Vagina (tissue), 2 donors: Measurements from ENCODE around the gene EML6. TPM values are rescaled to one million over a fixed set of nuclear protein-coding genes. Genes with fewer than 3 reads are reported as not detected.

Source experiments
- DNase-seq, 2 donors: peaks; one replicate each; pipeline ENCODE4 v3.0.0-alpha.2; 2017; ENCODE audit errors: extremely low spot score in 2 of 2
- H3K27ac ChIP-seq: fragments of 200-600 bp; sonication (generic); one replicate; pipeline ENCODE4 v1.5.1; 2019
- H3K27me3 ChIP-seq: fragments of 200-600 bp; sonication (generic); one replicate; pipeline ENCODE4 v1.5.1; 2019
- H3K36me3 ChIP-seq, 2 donors: fragments of 200-600 bp; sonication (generic); one replicate each; pipeline ENCODE4 v1.5.1; 2017 to 2019
- H3K4me1 ChIP-seq: fragments of 200-600 bp; sonication (generic); one replicate; pipeline ENCODE4 v1.5.1; 2019
- H3K4me3 ChIP-seq, 2 donors: fragments of 200-600 bp; sonication (generic); 1 replicate in 1 of 2; 2 replicates in 1 of 2; pipeline ENCODE4 v1.5.1; 2016 to 2019
- H3K9me3 ChIP-seq: fragments of 200-600 bp; sonication (generic); one replicate; pipeline ENCODE4 v1.5.1; 2019
- POLR2A ChIP-seq, 2 donors: fragments of 450-650 bp; IDR thresholded peaks; one replicate each; pipeline ENCODE4 v1.6.1; 2017; ENCODE audit warnings: antibody characterized with exemption in 2 of 2, mild to moderate bottlenecking in 2 of 2, moderate library complexity in 2 of 2
- POLR2AphosphoS5 ChIP-seq, 2 donors: sonication (generic); formaldehyde crosslinking; IDR thresholded peaks; one replicate each; pipeline ENCODE4 v1.9.0; 2017; ENCODE audit warnings: antibody characterized with exemption in 2 of 2, mild to moderate bottlenecking in 2 of 2, low read depth in 1 of 2; ENCODE audit not compliant: insufficient read depth in 1 of 2
- intact Hi-C: fragments of 100-400 bp; cut with DNase I; formaldehyde crosslinking; loops from one replicate; pipeline ENCODE4 v1.15.1; 2023
- total RNA-seq: library from RNA; depleted of rRNA; stranded (reverse); fragments of >200 nt; gene quantifications from one replicate; pipeline ENCODE4 v1.2.3, GENCODE V29; 2016
- TF ChIP-seq, protein P1 (sequence below), 3 experiments: fragments of 450-650 bp in 2 of 3; fragments of 200-600 bp in 1 of 3; sonication (generic) in 1 of 3; IDR thresholded peaks; one replicate each; pipeline ENCODE4 v1.5.1; 2017 to 2019; ENCODE audit warnings: antibody characterized with exemption in 3 of 3, mild to moderate bottlenecking in 2 of 3, moderate library complexity in 2 of 3

Gene EML6
- total RNA-seq, 1 donor from 2014 or later = 1.7 TPM

DNA sequence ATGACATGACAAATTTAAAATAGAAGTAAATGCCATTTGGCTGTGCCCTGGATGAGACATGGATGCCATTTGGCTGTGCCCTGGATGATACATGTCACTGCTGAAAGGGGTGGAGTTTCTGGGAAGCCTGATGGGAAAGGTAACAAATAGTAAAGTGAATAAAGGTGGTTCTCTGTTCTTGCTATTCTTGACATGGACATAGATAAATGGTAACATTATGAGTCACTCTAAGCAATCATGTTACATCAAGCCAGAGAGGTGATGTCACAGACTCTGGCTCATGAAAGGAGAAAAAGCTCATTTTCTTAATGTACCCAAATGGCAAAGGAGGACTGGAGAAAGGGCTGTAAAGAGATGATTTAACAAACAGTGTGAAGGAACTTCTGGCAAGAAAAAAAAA, 86.4 kb downstream of the EML6 start:
- Histone ChIP-seq H3K9me3 (no peaks in the 10 kb centered on the region), H3K27me3 (no peaks in the 10 kb centered on the region), H3K4me1 (no peaks in the 10 kb centered on the region), H3K4me3 (no peak overlapping the region), H3K36me3 (no peaks in the 10 kb centered on the region), H3K27ac (no peak overlapping the region)
- intact Hi-C loops = loop anchor here (5.0 kb wide), 1 partner anchor 1772 kb away; no protein-coding TSS in a partner anchor
- DNase-seq = no peak
- TF ChIP-seq POLR2AphosphoS5 (IDR thresholded peaks at IDR 0.05; ENCODE audit: insufficient read depth in 1 of 2, low read depth in 1 of 2) = peak in 1 of 2 donors; percentile 66
- TF ChIP-seq, protein P1, sequence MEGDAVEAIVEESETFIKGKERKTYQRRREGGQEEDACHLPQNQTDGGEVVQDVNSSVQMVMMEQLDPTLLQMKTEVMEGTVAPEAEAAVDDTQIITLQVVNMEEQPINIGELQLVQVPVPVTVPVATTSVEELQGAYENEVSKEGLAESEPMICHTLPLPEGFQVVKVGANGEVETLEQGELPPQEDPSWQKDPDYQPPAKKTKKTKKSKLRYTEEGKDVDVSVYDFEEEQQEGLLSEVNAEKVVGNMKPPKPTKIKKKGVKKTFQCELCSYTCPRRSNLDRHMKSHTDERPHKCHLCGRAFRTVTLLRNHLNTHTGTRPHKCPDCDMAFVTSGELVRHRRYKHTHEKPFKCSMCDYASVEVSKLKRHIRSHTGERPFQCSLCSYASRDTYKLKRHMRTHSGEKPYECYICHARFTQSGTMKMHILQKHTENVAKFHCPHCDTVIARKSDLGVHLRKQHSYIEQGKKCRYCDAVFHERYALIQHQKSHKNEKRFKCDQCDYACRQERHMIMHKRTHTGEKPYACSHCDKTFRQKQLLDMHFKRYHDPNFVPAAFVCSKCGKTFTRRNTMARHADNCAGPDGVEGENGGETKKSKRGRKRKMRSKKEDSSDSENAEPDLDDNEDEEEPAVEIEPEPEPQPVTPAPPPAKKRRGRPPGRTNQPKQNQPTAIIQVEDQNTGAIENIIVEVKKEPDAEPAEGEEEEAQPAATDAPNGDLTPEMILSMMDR (IDR thresholded peaks at IDR 0.05) = no peak

DNA sequence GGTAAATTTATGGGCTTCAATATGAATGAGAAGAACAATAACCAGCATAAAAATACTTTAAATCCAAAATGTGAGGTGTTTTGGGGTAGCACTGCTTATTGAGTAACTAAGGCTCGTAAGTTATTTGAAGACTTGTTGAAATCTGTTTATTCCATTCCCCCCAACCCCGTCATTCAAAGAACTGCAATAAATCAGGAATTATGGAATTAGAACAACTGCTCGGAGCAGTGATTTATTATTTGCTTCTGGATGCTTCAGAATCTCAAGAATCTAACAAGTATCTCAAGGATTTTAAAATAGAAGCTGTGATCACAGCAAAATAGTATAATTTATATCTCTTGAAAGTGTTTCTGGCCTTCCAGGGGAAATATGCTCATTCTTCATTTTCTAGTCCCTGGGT, 86.8 kb downstream of the EML6 start:
- Histone ChIP-seq H3K9me3 (no peaks in the 10 kb centered on the region), H3K27ac (no peak overlapping the region), H3K36me3 (no peaks in the 10 kb centered on the region), H3K4me1 (no peaks in the 10 kb centered on the region), H3K27me3 (no peaks in the 10 kb centered on the region), H3K4me3 (no peak overlapping the region)
- intact Hi-C loops = loop anchor here (5.0 kb wide), 1 partner anchor 1772 kb away; no protein-coding TSS in a partner anchor
- no peak for DNase-seq
- TF ChIP-seq POLR2AphosphoS5 (IDR thresholded peaks at IDR 0.05; ENCODE audit: insufficient read depth in 1 of 2, low read depth in 1 of 2) (no peak), POLR2A (IDR thresholded peaks at IDR 0.05) (no peak)
- TF ChIP-seq, protein P1 (IDR thresholded peaks at IDR 0.05) = no peak

DNA sequence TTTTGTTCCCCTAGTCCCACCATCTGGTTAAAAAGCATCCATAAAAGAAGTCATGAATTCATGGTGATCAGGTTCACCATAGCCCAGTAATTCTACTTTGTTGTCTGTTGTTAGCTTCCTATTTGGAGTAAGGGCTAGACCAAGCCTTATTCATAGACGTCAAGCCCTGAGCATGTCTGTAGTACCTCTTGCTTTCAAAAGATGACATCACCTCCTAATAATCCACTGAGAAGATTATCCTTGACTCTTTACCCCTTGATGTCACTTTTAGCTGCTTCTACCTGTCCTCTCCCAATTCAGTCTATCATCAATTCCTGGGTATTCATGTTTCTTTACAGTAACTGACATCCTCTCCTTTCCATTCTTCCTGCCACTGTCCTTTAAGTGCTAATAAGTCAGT, 90.1 kb downstream of the EML6 start:
- DNase-seq = no peak
- Histone ChIP-seq H3K9me3 (no peaks in the 10 kb centered on the region), H3K27ac (no peak overlapping the region), H3K27me3 (no peaks in the 10 kb centered on the region), H3K36me3 (no peaks in the 10 kb centered on the region), H3K4me1 (no peaks in the 10 kb centered on the region), H3K4me3 (no peak overlapping the region)
- TF ChIP-seq POLR2A (IDR thresholded peaks at IDR 0.05) (no peak), POLR2AphosphoS5 (IDR thresholded peaks at IDR 0.05; ENCODE audit: insufficient read depth in 1 of 2, low read depth in 1 of 2) (no peak)
- TF ChIP-seq, protein P1 (IDR thresholded peaks at IDR 0.05) = no peak
- intact Hi-C loops = loop anchor here (5.0 kb wide), 1 partner anchor 1769 kb away; no protein-coding TSS in a partner anchor

DNA sequence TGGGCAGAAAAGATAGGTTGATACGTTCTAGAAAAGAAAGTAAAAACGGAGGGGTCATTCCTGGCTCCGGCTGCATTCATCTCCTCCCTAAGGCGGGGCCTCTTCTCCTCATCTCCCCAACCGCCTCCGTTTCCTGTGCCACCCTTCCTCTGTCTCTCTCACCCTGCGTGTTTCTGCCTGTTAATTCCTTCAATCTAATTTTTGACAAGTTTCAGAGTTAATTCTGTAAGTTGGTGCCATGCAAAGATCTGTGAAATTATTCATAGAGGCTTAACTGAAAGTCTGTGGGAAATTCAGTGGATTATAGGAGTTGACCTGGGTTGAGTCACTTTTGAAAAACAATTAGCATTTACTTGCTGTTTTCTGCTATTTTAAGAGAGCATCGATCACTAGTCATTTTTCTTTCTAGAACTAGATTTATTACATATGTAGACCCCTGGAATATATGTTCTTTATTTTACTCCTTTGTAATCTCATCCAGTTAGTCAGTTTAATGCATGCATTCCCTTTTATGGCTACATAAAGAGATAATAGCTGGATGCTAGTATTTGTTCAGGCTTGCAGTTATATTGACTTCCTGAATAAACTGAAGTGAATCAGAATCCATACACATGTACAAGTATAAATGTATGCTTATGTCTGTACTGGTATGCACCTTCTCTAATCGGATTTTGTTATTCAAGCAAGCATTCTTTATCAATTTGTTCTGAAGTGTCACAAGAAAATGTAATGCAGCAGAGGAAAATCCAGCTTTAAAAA, 91.1 kb downstream of the EML6 start:
- Histone ChIP-seq H3K9me3 (no peaks in the 10 kb centered on the region), H3K36me3 (no peaks in the 10 kb centered on the region), H3K4me3 (no peak overlapping the region), H3K4me1 (no peaks in the 10 kb centered on the region), H3K27me3 (no peaks in the 10 kb centered on the region), H3K27ac (no peak overlapping the region)
- no peak for DNase-seq
- intact Hi-C loops = loop anchor here (5.0 kb wide), 1 partner anchor 1768 kb away; no protein-coding TSS in a partner anchor
- TF ChIP-seq, protein P1 (IDR thresholded peaks at IDR 0.05) = no peak
- no peak for TF ChIP-seq POLR2A (IDR thresholded peaks at IDR 0.05)
- no peak for TF ChIP-seq POLR2AphosphoS5 (IDR thresholded peaks at IDR 0.05; ENCODE audit: insufficient read depth in 1 of 2, low read depth in 1 of 2)

DNA sequence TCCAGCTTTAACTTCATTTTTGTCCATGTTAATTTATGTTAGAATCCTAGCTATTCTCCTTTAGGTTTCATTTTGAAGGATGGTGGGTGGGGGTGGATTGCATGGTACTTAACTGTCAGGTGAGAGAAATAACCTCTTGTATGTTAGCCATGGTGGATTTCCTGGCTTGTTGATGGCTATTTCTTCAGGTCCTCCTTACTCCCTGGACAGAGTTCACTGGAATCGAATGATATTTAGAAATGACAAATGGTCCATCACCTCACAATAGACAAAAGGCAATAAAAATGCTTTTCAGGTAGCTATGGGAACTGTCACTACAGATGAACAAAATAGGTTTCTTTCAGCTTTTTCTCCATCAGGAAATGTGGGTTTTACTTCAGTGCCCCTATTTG, 91.7 kb downstream of the EML6 start:
- Histone ChIP-seq H3K27me3 (no peaks in the 10 kb centered on the region), H3K9me3 (no peaks in the 10 kb centered on the region), H3K4me1 (no peaks in the 10 kb centered on the region), H3K4me3 (no peak overlapping the region), H3K36me3 (no peaks in the 10 kb centered on the region), H3K27ac (no peak overlapping the region)
- TF ChIP-seq POLR2AphosphoS5 (IDR thresholded peaks at IDR 0.05; ENCODE audit: insufficient read depth in 1 of 2, low read depth in 1 of 2) (no peak), POLR2A (IDR thresholded peaks at IDR 0.05) (no peak)
- TF ChIP-seq, protein P1 (IDR thresholded peaks at IDR 0.05) = no peak
- intact Hi-C loops = no loop called here
- DNase-seq = no peak
